Measurements from ENCODE around the gene GOLGA8A.
"Not testable (repeated sequence)": the region's sequence is repeated elsewhere in the genome, so short reads cannot be mapped to it uniquely, and the experiment has no call there.

The GOLGA8A gene

DNA sequence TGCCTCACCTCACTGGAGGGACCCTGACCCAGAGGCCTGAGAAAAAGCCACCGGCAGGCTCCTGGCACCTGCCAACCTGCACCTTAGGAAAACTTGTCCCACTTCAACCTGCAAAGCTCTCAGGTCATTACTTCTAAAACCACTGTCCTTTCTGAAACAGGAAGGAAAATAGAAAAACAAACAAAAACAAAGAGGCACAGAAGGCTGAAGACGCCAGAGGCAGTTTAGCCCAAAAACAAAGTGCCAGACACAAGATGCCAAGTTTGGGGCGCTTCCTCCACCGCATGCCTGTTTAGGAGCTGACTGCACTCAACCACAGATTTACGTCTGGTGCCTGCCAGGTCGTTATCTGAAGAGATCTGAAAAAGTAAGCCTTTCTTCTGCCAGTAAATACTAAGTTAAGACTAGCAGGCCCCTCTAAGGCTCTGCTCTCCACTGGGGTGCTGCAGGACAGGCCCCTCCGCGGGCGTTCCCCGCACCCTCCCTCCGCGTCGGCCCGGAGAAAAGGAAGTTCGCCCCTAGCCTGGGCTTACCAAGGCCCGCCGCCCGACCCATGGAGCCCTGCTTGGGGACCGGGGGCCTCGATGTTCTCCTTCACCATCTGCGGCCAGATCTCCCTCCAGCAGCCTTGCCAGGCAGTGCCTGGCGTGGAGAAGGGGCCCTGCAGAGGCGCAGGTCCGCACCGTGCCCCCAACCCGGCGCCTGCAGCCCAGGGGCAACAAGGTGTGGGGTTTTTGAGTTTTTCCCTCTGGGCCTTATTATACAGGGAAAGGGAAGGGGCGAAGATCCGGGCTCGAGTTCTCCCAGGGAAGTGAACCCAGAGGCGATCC, 1.3 kb downstream of the GOLGA8A start:
- DNase-seq (ENCODE audit: extremely low spot score) = peak; percentile 14
- POLR2A ChIA-PET = no interaction called here
- CTCF ChIA-PET = no interaction called here
- TF ChIP-seq, protein P1, sequence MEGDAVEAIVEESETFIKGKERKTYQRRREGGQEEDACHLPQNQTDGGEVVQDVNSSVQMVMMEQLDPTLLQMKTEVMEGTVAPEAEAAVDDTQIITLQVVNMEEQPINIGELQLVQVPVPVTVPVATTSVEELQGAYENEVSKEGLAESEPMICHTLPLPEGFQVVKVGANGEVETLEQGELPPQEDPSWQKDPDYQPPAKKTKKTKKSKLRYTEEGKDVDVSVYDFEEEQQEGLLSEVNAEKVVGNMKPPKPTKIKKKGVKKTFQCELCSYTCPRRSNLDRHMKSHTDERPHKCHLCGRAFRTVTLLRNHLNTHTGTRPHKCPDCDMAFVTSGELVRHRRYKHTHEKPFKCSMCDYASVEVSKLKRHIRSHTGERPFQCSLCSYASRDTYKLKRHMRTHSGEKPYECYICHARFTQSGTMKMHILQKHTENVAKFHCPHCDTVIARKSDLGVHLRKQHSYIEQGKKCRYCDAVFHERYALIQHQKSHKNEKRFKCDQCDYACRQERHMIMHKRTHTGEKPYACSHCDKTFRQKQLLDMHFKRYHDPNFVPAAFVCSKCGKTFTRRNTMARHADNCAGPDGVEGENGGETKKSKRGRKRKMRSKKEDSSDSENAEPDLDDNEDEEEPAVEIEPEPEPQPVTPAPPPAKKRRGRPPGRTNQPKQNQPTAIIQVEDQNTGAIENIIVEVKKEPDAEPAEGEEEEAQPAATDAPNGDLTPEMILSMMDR (IDR thresholded peaks at IDR 0.05; ENCODE audit: control extremely low read depth, extremely low read depth, low read depth, missing control alignments) = no peak

DNA sequence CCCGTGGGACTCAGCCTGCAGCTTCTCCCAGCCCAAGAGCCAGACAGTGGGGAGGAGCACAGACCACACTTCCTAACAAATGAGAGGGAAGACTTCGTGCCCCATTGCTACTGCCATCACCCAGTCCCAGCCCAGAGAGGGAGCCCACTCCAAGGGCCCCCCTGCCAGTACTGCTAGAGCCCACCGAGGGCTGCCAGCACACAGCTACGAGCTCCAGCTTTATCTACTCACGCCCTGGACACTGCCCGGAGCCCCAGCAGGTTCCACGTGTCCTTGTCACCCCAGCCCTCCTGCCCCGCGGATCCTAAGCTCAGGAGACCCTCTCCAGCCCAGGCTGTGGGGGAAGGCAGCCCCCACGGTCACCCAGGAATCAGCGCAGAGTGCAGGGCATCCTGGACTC, 1.9 kb downstream of the GOLGA8A start:
- ChIA-PET POLR2A (no interaction called here), CTCF (no interaction called here)
- TF ChIP-seq, protein P1 (IDR thresholded peaks at IDR 0.05; ENCODE audit: control extremely low read depth, extremely low read depth, low read depth, missing control alignments) = no peak
- DNase-seq (ENCODE audit: extremely low spot score) = no peak

DNA sequence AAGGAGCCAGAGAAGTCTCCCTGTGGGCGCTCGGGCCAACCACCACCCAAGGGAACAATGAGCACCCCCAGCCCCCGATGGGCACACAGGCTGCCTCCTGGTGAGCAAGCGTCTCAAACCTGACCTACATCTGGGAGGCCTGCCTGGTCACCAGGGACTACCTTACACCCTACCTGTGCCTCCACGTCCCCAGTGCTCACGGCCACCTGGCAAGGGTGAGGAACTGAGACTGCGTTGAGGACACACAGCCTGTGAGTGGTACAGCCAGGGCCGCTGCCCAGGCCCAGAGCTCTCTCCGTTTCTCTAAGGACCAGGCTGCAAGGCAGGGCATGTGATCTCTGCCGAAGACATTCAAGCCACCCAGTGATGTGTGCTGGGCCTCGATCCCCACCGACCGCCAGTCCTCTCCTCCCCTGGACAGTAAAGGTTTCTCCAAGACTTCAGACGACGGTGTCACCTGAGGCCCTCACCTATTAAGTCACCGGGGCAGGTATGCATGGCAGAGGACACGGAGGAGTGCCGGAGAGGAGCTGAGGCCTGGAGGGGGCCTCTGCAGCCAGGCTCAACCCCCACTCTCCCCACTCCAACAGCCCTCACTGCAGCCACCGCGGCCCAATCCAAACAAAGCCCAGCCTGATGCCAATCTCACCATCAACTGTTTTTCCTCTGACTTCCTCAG, 2.8 kb downstream of the GOLGA8A start:
- TF ChIP-seq, protein P1 (IDR thresholded peaks at IDR 0.05; ENCODE audit: control extremely low read depth, extremely low read depth, low read depth, missing control alignments) = no peak
- POLR2A ChIA-PET = no interaction called here
- CTCF ChIA-PET = no interaction called here
- DNase-seq (ENCODE audit: extremely low spot score) = peak; percentile 12

- POLR2A ChIA-PET; DNase-seq (ENCODE audit: extremely low spot score); CTCF ChIA-PET: not testable (repeated sequence)
These were observed 3.5 kb downstream of the GOLGA8A start for GRCh38 chr15:34433956-34434626.

DNA sequence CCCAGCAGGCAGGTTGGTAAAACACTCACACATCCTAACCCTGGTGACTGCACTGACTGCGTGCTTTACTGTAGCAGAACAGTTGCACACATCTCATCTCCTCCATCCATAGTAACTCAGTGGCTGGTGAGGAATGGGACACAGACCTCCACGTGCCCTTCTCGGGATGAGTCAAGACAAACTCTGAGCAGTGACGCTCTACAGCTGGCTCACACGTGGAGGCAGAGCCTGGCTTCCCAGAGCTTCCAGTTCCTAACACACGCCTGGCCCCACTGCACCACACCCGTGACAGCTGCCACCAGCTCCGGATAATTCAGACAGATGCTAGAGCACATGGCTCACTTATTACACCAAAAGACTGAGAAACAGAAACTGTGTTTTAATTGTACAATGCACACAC, 7.0 kb downstream of the GOLGA8A start:
- DNase-seq (ENCODE audit: extremely low spot score); POLR2A ChIA-PET; CTCF ChIA-PET: not testable (repeated sequence)

- DNase-seq (ENCODE audit: extremely low spot score); POLR2A ChIA-PET; CTCF ChIA-PET: not testable (repeated sequence)
These were observed 14.1 kb downstream of the GOLGA8A start for GRCh38 chr15:34423425-34424090.

GRCh38 chr15:34420953-34421352, 16.7 kb downstream of the GOLGA8A start:
- POLR2A ChIA-PET; CTCF ChIA-PET; DNase-seq (ENCODE audit: extremely low spot score): not testable (repeated sequence)

DNA sequence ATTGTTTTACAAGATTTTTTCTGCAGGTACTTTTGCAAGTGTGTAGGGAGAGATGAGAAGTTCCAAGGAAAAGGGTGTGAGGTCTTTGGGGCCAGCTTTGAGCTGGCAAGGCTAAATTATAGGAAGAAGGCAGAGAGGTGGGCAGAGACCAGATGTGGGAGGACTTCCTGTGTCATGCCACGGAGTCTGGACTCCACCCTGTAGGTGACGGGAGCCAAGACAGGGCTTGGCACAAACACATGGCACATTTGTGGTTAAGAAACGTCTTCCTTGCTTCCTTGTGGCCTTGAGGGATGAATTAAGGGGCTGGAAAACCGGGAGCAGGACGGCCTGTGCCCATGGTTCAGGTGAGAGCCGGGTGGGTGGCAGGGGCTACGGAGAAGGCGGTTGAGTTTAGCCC, 19.2 kb downstream of the GOLGA8A start:
- DNase-seq (ENCODE audit: extremely low spot score); POLR2A ChIA-PET; CTCF ChIA-PET: not testable (repeated sequence)

DNA sequence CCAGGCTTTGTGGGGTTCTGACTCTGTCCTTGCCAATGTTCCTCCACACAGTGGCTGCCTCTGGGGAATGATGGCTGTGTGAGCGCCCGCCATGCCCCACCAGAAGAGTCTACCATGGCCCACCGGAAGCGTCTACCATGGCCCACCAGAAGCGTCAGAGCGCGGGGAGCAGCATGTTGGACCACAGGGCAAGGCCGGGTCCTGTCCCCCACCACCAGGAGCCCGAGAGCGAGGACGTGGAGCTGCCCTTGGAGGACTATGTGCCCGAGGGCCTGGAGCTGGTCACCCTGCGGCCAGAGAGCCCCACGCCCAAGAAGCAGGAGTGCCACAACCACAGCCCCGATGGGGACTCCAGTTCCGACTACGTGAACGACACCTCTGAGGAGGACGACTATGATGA, 28.1 kb downstream of the GOLGA8A start:
- POLR2A ChIA-PET; CTCF ChIA-PET; DNase-seq (ENCODE audit: extremely low spot score): not testable (repeated sequence)

- POLR2A ChIA-PET; CTCF ChIA-PET; DNase-seq (ENCODE audit: extremely low spot score): not testable (repeated sequence)
These were observed 28.6 kb downstream of the GOLGA8A start for GRCh38 chr15:34408973-34409372.

GRCh38 chr15:34403899-34404298, 33.7 kb downstream of the GOLGA8A start:
- CTCF ChIA-PET = not testable (repeated sequence)

GRCh38 chr15:34403160-34403598, 34.4 kb downstream of the GOLGA8A start:
- CTCF ChIA-PET; POLR2A ChIA-PET; DNase-seq (ENCODE audit: extremely low spot score): not testable (repeated sequence)

More at GRCh38 chr15:34403899-34404298, 33.7 kb downstream of the GOLGA8A start:
- POLR2A ChIA-PET; DNase-seq (ENCODE audit: extremely low spot score): not testable (repeated sequence)

GRCh38 chr15:34397637-34398259, 39.9 kb downstream of the GOLGA8A start:
- CTCF ChIA-PET; DNase-seq (ENCODE audit: extremely low spot score); POLR2A ChIA-PET: not testable (repeated sequence)

- DNase-seq (ENCODE audit: extremely low spot score); POLR2A ChIA-PET; CTCF ChIA-PET: not testable (repeated sequence)
These were observed 44.6 kb downstream of the GOLGA8A start for GRCh38 chr15:34392981-34393380.

All from GM10248 (cell line).